Hepatic stellate cell (primary cell): ENCODE data around the gene MAP7D1.
A peak's percentile ranks its signal among the peaks of the same experiment; 100 is the strongest.

Source experiments
- DNase-seq: peaks from one replicate; pipeline ENCODE4 v3.0.0; 2011; ENCODE audit warnings: low spot score

MAP7D1 gene

GRCh38 chr1:36155408-36156328, at the start of gene MAP7D1:
Gene MAP7D1, plus strand, starts transcription at chr1:36156160. Its CDS starts 258 bp downstream, at chr1:36156418.
- DNase-seq: peak; percentile 90

- no peak for DNase-seq
These were observed 49.7 kb upstream of the MAP7D1 start for GRCh38 chr1:36106269-36106668.

DNA sequence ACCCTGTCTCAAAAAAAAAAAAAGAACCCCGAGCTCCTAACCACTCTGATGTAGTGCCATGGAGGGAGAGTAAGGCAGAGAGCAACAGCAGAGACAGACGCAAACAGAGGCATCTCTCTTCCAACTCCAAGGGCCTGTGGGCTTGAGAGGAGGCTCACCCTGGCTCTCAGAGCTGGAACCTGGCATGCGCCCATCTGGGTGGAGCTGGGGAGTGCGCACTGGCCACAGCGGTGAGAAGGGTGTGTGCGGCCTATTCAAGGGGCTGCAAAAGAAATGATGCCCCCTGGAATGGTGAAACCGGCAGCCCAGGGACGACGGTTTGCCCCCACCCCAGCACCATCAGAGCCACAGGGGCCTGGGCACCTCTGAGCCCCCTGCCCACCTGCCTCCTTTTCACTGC, 48.6 kb upstream of the MAP7D1 start:
- no peak for DNase-seq

DNA sequence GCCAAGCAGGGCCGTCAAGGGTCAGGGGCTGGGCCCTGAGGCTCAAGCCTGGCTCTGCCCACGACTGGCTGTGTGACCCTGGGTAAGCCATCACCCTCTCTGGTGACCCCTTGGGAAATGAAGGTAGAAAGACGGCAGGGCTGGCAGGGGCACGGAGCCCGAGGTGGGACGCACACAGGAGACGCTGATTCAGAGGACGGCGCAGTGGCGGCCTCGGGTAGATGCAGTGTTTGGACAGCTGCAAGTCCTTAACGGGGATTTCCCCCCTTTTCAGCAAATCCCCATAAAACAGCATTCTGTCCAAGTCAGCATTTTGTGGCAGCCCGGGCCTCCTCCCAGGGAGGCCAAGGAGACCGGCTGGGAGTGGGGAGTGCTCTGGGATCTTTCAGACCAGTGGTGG, 47.6 kb upstream of the MAP7D1 start:
- DNase-seq: no peak

DNA sequence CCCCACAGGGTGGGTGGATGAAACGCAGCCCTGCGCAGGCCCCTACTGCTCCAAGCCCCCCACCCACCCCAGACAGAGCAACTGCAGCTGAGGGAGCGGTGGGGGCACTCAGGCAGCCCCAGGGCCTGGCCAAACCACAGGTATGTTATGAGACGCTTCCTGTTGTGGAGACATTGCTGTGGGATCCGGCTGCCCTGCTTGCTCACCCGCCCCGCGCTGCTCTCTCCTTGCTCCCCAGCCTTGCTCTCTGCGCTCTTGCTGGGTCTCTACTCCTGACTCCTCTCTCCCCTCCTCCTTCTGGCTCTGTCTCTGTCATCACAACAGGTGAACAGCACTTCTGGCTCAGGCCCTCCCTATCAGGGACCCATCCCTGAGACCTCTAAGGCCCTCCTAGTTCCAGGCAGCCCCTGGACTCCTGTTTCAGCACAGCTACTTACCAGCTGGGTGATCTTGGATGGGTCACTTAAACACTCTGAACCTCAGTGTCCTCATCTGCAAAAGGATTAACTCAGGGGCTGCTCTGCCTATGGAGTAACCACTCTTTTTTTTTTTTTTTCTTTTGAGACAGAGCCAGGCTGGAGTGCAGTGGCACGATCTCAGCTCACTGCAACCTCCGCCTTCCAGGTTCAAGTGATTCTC, 46.8 kb upstream of the MAP7D1 start:
- peak; percentile 85 for DNase-seq

GRCh38 chr1:36111151-36111550, 44.8 kb upstream of the MAP7D1 start:
- no peak for DNase-seq

DNA sequence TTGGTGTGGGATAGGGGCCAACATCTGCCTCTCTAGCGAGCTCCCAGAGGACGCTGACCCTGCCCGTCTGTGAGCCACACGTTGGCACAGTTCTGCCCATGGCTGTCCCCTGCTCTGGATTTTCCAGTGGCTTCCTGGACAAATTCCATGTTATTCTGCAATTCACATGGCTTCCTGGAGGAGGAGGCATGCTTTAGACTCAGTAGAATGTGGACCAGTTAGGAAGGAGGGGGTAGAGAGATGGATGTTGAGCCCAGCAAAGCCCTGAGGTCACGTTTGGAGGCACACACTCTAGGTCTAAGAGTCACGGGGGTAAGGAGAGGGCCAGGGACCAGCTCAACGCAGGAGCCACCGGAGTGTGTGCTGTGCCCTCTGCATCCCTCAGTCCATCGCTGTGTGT, 43.1 kb upstream of the MAP7D1 start:
- no peak for DNase-seq

GRCh38 chr1:36114371-36114770, 41.6 kb upstream of the MAP7D1 start:
- no peak for DNase-seq

DNA sequence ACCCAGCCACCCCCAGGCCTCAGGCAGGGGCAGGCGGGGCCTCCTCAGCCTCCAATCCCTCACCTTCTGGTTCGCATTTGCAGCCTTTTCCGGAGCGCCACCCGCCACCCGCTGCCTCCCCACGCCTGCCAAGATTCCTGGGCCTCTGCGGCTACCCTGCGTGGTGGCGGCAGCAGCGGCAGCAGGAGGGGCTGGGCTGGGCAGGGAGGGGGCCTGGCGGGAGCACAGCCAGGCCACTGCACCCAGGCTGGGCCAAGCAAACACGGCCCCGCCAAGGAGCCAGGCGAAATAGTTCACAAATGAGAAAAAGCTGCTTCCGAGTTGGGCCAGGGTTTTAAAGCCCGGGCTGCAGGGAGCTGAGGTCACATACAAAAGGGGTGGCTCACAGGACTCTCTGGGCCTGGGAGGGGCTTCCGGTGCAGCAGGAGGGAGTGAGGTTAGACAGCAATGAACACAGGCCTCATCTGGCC, 40.7 kb upstream of the MAP7D1 start:
- no peak for DNase-seq

- DNase-seq: no peak
These were observed 40.0 kb upstream of the MAP7D1 start for GRCh38 chr1:36115931-36116330.

DNA sequence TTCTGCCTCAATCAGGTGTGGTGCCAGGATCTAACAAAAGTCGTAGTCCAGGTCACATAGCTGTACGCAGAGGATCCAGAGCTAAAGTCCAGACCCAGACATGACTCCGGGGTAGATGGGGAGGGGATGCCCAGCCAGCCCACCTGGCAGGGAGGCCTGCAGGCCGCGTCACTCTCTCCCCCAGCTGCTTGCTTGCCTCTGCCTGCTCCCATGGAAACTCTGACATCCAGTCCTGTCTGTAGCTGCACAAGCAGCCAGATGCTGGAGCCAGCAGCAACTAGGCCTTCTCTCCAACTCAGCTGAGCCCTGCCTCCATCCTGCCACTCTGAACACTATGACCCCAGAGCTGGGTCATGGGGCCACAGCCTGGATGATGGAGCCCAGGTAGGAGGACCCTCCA, 39.1 kb upstream of the MAP7D1 start:
- no peak for DNase-seq

DNA sequence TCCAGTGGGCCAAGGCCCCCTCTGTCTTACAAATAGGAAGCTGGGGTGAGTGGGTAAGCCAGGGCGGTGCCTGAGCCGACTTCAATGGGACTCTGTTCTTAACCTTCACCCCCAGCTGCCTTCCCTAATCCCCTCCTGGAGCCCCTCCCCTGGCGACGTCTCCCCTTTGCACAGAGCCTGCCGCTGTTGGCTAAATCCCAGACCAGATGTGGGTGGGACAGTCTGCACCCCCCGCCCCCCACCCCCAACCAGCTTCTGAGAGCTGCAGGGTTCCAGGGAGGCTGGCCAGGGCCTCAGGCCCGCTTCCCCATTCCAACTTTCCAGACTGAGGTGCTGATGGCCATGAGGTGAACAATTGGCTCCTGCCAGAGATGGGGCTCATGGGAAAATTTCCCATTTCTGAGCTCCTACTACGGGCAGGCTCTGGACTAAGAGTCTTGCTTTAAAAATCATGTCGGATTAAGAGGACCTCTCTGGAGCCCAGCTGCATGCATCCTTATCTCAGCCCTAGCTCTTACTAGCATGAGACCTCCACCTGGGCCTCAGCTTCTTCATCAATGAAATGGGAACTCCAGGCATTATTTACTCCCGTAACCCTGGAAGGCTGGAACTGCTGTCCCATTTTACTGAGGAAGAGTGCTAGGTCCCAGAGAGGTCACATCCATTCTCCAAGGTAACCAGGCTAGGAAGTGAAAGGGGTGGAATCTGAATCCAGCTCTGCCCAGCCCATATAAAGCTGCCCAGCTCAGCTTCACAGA, 37.3 kb upstream of the MAP7D1 start:
- no peak for DNase-seq

- peak; percentile 54 for DNase-seq
These were observed 36.5 kb upstream of the MAP7D1 start for GRCh38 chr1:36119456-36119855.

DNA sequence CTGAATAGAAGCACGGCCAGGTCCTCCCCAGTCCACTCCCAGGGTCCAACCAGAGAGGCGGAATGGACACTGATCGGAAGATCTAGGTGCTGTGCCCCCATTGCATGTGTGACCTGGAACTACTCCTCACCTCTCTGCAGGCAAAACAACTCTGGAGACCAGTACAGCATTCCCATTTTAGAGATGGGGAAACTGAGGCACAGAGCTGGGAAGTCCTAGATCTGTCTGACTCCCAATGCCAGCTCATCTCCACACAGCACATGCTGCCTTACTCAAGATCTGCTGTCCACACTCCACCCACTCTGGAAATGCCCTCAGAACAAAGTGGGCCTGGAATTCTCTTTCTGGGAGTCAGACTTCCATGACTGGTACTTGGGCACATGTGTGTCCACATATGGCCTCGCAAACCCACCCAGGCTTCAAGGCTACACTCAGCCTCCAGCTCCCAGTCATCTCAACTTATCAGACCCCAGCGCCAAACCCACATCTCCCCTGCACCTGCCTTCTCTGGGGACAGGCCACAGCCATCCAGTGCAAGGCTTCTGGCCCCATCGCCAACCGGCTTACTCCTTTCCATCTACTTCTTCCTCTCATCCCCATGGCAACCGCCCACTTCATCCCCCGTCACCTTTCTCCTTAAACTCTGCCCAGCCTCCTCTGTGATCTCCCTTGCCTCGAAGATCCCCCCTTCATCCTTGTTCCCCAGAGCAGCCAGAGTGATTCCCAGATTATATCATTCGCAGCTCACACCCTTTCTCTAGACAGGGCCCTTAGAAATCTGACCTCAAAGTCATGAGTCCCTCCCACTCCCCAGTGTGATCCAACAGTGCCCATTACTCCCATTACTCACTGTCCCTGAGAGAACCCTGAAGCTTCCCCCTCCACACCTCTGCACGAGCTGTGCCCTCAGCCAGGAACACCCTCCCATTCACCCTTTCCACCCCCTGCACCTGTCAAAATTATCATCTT, 33.6 kb upstream of the MAP7D1 start:
- DNase-seq: no peak

GRCh38 chr1:36123356-36123755, 32.6 kb upstream of the MAP7D1 start:
- no peak for DNase-seq

GRCh38 chr1:36124404-36125128, 31.4 kb upstream of the MAP7D1 start:
- DNase-seq: no peak

DNA sequence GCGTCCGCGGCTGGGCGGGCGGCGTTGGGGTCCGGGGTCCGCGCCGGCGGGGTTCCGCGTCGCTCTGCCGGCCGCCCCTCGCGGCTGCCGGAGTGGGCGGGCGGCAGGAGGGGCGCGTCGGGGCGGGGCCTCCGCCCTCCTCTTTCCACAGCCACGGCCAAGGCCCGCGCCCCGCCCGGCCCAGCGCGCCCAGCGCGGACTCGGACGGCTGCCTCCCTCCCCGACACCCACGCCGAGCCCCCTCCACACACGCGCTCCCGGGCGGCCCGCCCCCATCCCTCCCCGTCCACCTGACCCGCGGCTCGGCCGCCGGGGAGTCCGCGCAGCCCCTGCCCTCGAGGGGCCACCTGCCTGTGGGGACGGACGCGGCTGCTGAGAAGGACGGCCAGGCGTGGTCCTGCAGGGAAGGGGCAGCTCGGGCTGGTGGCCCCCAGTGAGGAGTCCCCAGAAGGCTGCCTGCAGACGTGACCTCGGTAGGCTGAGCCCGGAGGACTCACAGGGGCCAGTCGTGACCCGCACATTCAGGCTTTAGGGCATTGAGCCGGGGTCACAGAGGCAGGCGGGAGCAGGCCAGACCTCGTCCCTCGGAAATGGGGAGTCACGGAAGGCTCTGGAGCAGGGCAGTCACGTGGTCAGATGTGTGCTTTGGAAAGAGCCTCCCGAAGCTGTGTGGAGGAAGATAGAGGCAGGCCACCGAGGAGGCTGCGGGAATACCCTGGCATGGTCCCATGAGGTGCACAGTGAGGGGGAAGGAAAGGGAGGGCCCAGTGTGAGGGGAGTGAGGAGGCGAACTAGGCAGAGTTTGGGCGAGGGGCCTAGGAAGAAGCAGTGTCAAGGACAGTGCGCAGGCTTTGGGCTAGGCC, 30.6 kb upstream of the MAP7D1 start, which contains the start of gene COL8A2:
COL8A2 (minus strand) TSS at position 94 of the 863 bp plus-strand sequence. CDS start 24,980 bp downstream, outside the sequence.
- DNase-seq: no peak

DNA sequence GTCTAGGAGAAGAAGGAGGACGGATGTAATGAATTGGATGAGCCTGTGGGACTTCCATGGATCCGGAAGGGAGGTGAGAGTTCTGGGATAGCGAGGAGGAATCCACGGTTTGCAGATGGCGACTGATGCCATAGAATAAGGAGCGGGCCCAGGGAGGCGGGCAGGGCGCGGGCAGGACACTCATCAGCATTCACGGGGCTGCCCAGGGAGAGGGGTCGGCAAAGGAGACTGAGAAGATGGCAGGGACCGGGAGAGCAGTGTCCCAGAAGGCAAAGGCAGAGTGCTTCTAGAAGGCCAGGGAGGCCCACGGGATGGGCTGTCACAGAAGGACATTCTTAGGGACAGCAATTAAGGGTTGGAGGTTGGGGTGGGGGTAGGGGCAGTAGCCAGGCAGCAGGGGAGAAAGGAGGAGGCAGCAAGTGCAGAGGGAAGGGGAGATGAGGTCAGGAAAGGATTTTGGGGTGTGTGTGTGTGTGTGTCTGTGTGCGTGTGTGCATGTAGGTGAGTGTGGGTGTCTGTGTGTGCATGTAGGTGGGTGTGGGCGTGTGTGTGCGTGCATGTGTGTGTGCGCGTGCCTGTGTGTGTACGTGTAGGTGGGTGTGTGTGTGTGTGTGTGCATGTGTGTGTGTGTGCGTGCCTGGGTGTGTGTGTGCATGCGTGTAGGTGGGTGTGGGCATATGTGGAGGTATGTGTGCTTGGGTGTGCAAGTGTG, 29.8 kb upstream of the MAP7D1 start:
- no peak for DNase-seq
